Measurements from ENCODE around the gene RCAN1. TPM values are rescaled to one million over a fixed set of nuclear protein-coding genes. Genes with fewer than 3 reads are reported as not detected.

RCAN1 gene
- total RNA-seq, 2 experiments from 2014 or later: 1.1 to 1.5 TPM

DNA sequence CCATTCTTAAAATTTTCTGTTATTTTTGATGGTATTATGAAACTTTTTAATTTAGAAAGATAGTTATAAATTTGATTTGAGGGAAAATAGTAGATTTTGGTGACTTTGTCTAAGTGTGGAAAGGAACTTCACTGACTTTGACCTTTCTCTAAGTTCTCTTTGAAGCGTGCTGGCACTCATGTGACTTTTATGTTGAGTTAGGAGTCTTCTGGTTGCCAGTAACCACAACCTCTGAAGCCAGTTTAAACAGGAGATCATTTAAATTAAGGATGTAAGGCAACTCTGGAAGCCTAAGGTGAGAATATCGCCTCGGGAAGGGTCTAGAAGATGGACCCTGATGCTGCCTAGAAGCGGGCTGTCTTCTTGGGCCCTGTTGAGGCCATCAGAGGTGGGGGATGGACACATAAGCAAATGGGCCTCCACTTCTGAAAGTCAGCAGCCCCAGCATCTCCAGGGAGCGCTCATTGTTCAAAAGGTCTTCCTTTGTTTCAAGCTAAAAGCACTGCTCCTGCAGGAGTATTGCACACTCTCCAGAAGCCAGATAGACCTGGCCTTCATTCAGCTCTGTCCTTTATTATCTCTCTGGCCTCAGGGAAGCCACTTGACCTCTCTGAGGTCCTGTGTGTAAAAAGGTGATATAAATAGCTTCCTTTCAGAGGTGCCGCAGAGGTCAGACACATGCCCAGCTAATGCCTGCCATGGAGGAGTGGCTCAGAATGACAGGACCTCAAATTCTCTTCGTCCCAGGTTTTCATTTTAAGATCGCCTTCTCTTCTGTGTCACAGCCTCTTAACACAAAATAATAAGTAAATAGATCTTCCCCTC, 5.1 kb upstream of the RCAN1 start:
- Histone ChIP-seq H3K9me3 (ENCODE audit: control insufficient read depth in 1 of 2, insufficient read depth in 1 of 2, low read length in 2 of 2) (no peaks in the 10 kb centered on the region), H3K36me3 (ENCODE audit: insufficient read depth, low read length) (no peaks in the 10 kb centered on the region), H3K4me3 (ENCODE audit: low read length) (no peak overlapping the region), H3K27ac (ENCODE audit: low read depth in 1 of 2, low read length in 2 of 2) (no peak overlapping the region), H3K27me3 (ENCODE audit: control insufficient read depth in 1 of 2, insufficient read depth in 2 of 2, low read length in 2 of 2) (peaks cover 0 to 9% of the 10 kb centered on the region in 2 experiments), H3K4me1 (ENCODE audit: insufficient read depth, low read length) (peaks cover 3% of the 10 kb centered on the region)
- Mint-ChIP-seq H3K27me3 (peaks cover 26% of the 10 kb centered on the region), H3K4me1 (ENCODE audit: low read depth) (peaks cover 6% of the 10 kb centered on the region), H3K9me3 (no peaks in the 10 kb centered on the region), H3K4me3 (no peak overlapping the region), H3K27ac (no peak overlapping the region), H3K36me3 (ENCODE audit: low read depth) (no peaks in the 10 kb centered on the region)
- intact Hi-C loops (cut with DNase I, micrococcal nuclease): loop anchor here in 1 of 2 experiments (5.0 kb wide), 2 partner anchors 548 to 978 kb away; partner anchors contain the start of genes CRYZL1, ITSN1, MRPS6 and SLC5A3
- ATAC-seq (ENCODE audit: poor library complexity) (no peak), DNase-seq (no peak)
- ChIA-PET CTCF (no interaction called here), POLR2A (interaction anchor here (1.2 kb wide), 1 partner anchor 9 kb away, joined by 3 read pairs; no protein-coding TSS in a partner anchor)
- TF ChIP-seq, protein P1, sequence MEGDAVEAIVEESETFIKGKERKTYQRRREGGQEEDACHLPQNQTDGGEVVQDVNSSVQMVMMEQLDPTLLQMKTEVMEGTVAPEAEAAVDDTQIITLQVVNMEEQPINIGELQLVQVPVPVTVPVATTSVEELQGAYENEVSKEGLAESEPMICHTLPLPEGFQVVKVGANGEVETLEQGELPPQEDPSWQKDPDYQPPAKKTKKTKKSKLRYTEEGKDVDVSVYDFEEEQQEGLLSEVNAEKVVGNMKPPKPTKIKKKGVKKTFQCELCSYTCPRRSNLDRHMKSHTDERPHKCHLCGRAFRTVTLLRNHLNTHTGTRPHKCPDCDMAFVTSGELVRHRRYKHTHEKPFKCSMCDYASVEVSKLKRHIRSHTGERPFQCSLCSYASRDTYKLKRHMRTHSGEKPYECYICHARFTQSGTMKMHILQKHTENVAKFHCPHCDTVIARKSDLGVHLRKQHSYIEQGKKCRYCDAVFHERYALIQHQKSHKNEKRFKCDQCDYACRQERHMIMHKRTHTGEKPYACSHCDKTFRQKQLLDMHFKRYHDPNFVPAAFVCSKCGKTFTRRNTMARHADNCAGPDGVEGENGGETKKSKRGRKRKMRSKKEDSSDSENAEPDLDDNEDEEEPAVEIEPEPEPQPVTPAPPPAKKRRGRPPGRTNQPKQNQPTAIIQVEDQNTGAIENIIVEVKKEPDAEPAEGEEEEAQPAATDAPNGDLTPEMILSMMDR (IDR thresholded peaks at IDR 0.05): no peak

- POLR2A ChIA-PET: no interaction called here
- intact Hi-C loops (cut with DNase I, micrococcal nuclease): loop anchor here in 1 of 2 experiments (5.0 kb wide), 2 partner anchors 547 to 977 kb away; partner anchors contain the start of genes CRYZL1, ITSN1, MRPS6 and SLC5A3
- Mint-ChIP-seq H3K27me3 (peaks cover 25% of the 10 kb centered on the region), H3K4me1 (ENCODE audit: low read depth) (peaks cover 10% of the 10 kb centered on the region), H3K4me3 (no peak overlapping the region), H3K9me3 (no peaks in the 10 kb centered on the region), H3K27ac (no peak overlapping the region), H3K36me3 (ENCODE audit: low read depth) (peaks cover 3% of the 10 kb centered on the region)
- Histone ChIP-seq H3K36me3 (ENCODE audit: insufficient read depth, low read length) (no peaks in the 10 kb centered on the region), H3K4me3 (ENCODE audit: low read length) (no peak overlapping the region), H3K27me3 (ENCODE audit: control insufficient read depth in 1 of 2, insufficient read depth in 2 of 2, low read length in 2 of 2) (peaks cover 0 to 9% of the 10 kb centered on the region in 2 experiments), H3K4me1 (ENCODE audit: insufficient read depth, low read length) (peaks cover 8% of the 10 kb centered on the region), H3K9me3 (ENCODE audit: control insufficient read depth in 1 of 2, insufficient read depth in 1 of 2, low read length in 2 of 2) (no peaks in the 10 kb centered on the region), H3K27ac (ENCODE audit: low read depth in 1 of 2, low read length in 2 of 2) (no peak overlapping the region)
- ATAC-seq (ENCODE audit: poor library complexity): no peak
- CTCF ChIA-PET: no interaction called here
- TF ChIP-seq, protein P1 (IDR thresholded peaks at IDR 0.05): no peak
- no peak for DNase-seq
Observed at GRCh38 chr21:34618941-34619340, 4.0 kb upstream of the RCAN1 start.

DNA sequence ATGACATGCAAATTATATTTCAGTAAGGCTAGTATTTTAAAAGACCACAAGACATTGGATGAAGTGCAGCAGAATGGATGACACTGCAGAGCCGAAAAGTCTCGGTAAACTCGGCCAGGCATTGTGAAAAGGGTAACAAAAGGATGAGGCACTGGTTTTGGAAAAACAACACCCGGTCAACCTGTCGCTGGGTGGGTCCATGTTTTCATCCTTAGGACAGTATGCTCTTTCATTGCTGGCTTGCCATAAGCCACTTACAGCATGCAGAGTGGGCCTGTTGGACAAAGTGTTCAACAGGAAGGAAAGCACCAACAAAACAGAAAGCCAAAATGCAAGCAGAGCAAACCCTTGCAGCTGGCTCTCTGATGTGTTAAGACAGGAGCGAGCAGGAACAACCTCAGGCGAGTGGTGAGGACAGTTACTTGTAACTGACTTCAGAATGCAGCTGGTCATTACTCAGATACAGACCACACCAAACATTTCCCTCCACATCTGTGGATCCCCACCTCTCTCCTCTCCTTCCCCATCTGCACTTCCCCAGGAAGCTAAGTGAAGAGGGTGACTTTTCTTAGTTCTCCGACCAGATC, 2.9 kb upstream of the RCAN1 start:
- DNase-seq: peak in 1 of 14 experiments; percentile 6
- Mint-ChIP-seq H3K4me1 (ENCODE audit: low read depth) (peaks cover 20% of the 10 kb centered on the region), H3K9me3 (no peaks in the 10 kb centered on the region), H3K4me3 (no peak overlapping the region), H3K27me3 (peaks cover 14% of the 10 kb centered on the region), H3K27ac (no peak overlapping the region), H3K36me3 (ENCODE audit: low read depth) (peaks cover 4% of the 10 kb centered on the region)
- no peak overlapping the region for H3K27ac ChIP-seq (ENCODE audit: low read depth in 1 of 2, low read length in 2 of 2)
- peaks cover 12% of the 10 kb centered on the region for H3K4me1 ChIP-seq (ENCODE audit: insufficient read depth, low read length)
- intact Hi-C loops (cut with DNase I, micrococcal nuclease): loop anchor here in 1 of 2 experiments (5.0 kb wide), 2 partner anchors 546 to 976 kb away; partner anchors contain the start of genes CRYZL1, ITSN1, MRPS6 and SLC5A3
- CTCF ChIA-PET: interaction anchor here (1.1 kb wide), 1 partner anchor 9 kb away, joined by 3 read pairs; no protein-coding TSS in a partner anchor
- H3K27me3 ChIP-seq (ENCODE audit: control insufficient read depth in 1 of 2, insufficient read depth in 2 of 2, low read length in 2 of 2): peaks cover 0 to 1% of the 10 kb centered on the region in 2 experiments
- H3K36me3 ChIP-seq (ENCODE audit: insufficient read depth, low read length): no peaks in the 10 kb centered on the region
- TF ChIP-seq, protein P1 (IDR thresholded peaks at IDR 0.05): no peak
- POLR2A ChIA-PET: no interaction called here
- no peaks in the 10 kb centered on the region for H3K9me3 ChIP-seq (ENCODE audit: control insufficient read depth in 1 of 2, insufficient read depth in 1 of 2, low read length in 2 of 2)
- no peak for ATAC-seq (ENCODE audit: poor library complexity)
- no peak overlapping the region for H3K4me3 ChIP-seq (ENCODE audit: low read length)

All from CD4-positive, alpha-beta T cell (primary cell).